HG02870 (cell line): ENCODE data around the gene SPATA24.

ENCODE experiments used
- ATAC-seq: cut with Tn5 transposase; IDR thresholded peaks from one replicate; pipeline ENCODE4 v1.9.1; 2021; ENCODE audit warnings: mild to moderate bottlenecking, moderate library complexity; ENCODE audit not compliant: unreplicated experiment

The SPATA24 gene

GRCh38 chr5:139383993-139384590 is 19.8 kb downstream of the SPATA24 start:
- no peak for ATAC-seq

- no peak for ATAC-seq
Observed at GRCh38 chr5:139383275-139383992, 20.5 kb downstream of the SPATA24 start, which contains the start of gene SLC23A1. Gene SLC23A1 (minus strand): TSS chr5:139383297. CDS start chr5:139383253, 44 bp downstream.

- ATAC-seq = no peak
Observed at GRCh38 chr5:139382807-139383206, 21.1 kb downstream of the SPATA24 start.

- no peak for ATAC-seq
Observed at GRCh38 chr5:139381837-139382761, 21.8 kb downstream of the SPATA24 start.

GRCh38 chr5:139379626-139380449 is 24.1 kb downstream of the SPATA24 start:
- ATAC-seq = no peak

GRCh38 chr5:139378941-139379361 is 24.9 kb downstream of the SPATA24 start:
- ATAC-seq = no peak

GRCh38 chr5:139378101-139378825 is 25.6 kb downstream of the SPATA24 start:
- no peak for ATAC-seq

- no peak for ATAC-seq
Observed at GRCh38 chr5:139377226-139377625, 26.7 kb downstream of the SPATA24 start.

- no peak for ATAC-seq
Observed at GRCh38 chr5:139376364-139376763, 27.5 kb downstream of the SPATA24 start.

- ATAC-seq = no peak
Observed at GRCh38 chr5:139374909-139375308, 29.0 kb downstream of the SPATA24 start.

- ATAC-seq = no peak
Observed at GRCh38 chr5:139371482-139372435, 32.1 kb downstream of the SPATA24 start.

GRCh38 chr5:139369181-139369580 is 34.7 kb downstream of the SPATA24 start:
- ATAC-seq = no peak

- ATAC-seq = no peak
Observed at GRCh38 chr5:139368613-139369012, 35.3 kb downstream of the SPATA24 start.

- ATAC-seq = no peak
Observed at GRCh38 chr5:139364466-139364865, 39.4 kb downstream of the SPATA24 start.

GRCh38 chr5:139363937-139364336 is 40.0 kb downstream of the SPATA24 start:
- ATAC-seq = no peak

- no peak for ATAC-seq
Observed at GRCh38 chr5:139361835-139362429, 42.0 kb downstream of the SPATA24 start.

GRCh38 chr5:139360384-139360783 is 43.5 kb downstream of the SPATA24 start:
- ATAC-seq = no peak

GRCh38 chr5:139358064-139358463 is 45.8 kb downstream of the SPATA24 start:
- ATAC-seq = no peak
